GM23338 (cell line): ENCODE data around the gene UBE2V1. TPM values are rescaled to one million over a fixed set of nuclear protein-coding genes. Genes with fewer than 3 reads are reported as not detected.

Experiments used
- EZH2 ChIP-seq: fragments of 200-600 bp; sonication (generic); IDR thresholded peaks from one replicate; pipeline ENCODE4 v1.8.0; 2017; ENCODE audit warnings: antibody characterized with exemption, mild to moderate bottlenecking, low read depth; ENCODE audit not compliant: unreplicated experiment
- JUNB ChIP-seq: IDR thresholded peaks from one replicate; pipeline ENCODE4 v1.6.1; 2016; ENCODE audit warnings: antibody characterized with exemption; ENCODE audit not compliant: unreplicated experiment
- NANOG ChIP-seq: IDR thresholded peaks from 2 replicates; pipeline ENCODE4 v1.6.1; 2016; ENCODE audit warnings: antibody characterized with exemption, borderline replicate concordance
- REST ChIP-seq: IDR thresholded peaks from one replicate; pipeline ENCODE4 v1.6.1; 2018; ENCODE audit warnings: antibody characterized with exemption; ENCODE audit not compliant: unreplicated experiment
- polyA plus RNA-seq: library from polyadenylated mRNA; unstranded; fragments of >200 nt; fragmentation: Nextera tagmentation; extraction: Ambion mirVana; gene quantifications from 2 replicates; pipeline ENCODE4 v1.2.1, GENCODE V29; 2016
- total RNA-seq: library from RNA; depleted of rRNA; stranded (reverse); fragments of >200 nt; shearing (Covaris generic); gene quantifications from 2 replicates; pipeline ENCODE4 v1.2.3, GENCODE V29; 2014
- TF ChIP-seq, protein P1 (sequence below): fragments of 250-450 bp; sonication (Bioruptor Pico); IDR thresholded peaks from 2 replicates; pipeline ENCODE4 v1.5.0; 2020; ENCODE audit warnings: mild to moderate bottlenecking, moderate library complexity
- TF ChIP-seq, protein P2 (sequence below): IDR thresholded peaks from 2 replicates; pipeline ENCODE4 v1.6.1; 2016; ENCODE audit warnings: antibody characterized with exemption

The UBE2V1 gene
- total and polyA plus RNA-seq, 2 experiments from 2014 or later = 105 to 302 TPM

GRCh38 chr20:50042370-50043313, 70.3 kb downstream of the UBE2V1 start (continued):
- TF ChIP-seq, protein P1, sequence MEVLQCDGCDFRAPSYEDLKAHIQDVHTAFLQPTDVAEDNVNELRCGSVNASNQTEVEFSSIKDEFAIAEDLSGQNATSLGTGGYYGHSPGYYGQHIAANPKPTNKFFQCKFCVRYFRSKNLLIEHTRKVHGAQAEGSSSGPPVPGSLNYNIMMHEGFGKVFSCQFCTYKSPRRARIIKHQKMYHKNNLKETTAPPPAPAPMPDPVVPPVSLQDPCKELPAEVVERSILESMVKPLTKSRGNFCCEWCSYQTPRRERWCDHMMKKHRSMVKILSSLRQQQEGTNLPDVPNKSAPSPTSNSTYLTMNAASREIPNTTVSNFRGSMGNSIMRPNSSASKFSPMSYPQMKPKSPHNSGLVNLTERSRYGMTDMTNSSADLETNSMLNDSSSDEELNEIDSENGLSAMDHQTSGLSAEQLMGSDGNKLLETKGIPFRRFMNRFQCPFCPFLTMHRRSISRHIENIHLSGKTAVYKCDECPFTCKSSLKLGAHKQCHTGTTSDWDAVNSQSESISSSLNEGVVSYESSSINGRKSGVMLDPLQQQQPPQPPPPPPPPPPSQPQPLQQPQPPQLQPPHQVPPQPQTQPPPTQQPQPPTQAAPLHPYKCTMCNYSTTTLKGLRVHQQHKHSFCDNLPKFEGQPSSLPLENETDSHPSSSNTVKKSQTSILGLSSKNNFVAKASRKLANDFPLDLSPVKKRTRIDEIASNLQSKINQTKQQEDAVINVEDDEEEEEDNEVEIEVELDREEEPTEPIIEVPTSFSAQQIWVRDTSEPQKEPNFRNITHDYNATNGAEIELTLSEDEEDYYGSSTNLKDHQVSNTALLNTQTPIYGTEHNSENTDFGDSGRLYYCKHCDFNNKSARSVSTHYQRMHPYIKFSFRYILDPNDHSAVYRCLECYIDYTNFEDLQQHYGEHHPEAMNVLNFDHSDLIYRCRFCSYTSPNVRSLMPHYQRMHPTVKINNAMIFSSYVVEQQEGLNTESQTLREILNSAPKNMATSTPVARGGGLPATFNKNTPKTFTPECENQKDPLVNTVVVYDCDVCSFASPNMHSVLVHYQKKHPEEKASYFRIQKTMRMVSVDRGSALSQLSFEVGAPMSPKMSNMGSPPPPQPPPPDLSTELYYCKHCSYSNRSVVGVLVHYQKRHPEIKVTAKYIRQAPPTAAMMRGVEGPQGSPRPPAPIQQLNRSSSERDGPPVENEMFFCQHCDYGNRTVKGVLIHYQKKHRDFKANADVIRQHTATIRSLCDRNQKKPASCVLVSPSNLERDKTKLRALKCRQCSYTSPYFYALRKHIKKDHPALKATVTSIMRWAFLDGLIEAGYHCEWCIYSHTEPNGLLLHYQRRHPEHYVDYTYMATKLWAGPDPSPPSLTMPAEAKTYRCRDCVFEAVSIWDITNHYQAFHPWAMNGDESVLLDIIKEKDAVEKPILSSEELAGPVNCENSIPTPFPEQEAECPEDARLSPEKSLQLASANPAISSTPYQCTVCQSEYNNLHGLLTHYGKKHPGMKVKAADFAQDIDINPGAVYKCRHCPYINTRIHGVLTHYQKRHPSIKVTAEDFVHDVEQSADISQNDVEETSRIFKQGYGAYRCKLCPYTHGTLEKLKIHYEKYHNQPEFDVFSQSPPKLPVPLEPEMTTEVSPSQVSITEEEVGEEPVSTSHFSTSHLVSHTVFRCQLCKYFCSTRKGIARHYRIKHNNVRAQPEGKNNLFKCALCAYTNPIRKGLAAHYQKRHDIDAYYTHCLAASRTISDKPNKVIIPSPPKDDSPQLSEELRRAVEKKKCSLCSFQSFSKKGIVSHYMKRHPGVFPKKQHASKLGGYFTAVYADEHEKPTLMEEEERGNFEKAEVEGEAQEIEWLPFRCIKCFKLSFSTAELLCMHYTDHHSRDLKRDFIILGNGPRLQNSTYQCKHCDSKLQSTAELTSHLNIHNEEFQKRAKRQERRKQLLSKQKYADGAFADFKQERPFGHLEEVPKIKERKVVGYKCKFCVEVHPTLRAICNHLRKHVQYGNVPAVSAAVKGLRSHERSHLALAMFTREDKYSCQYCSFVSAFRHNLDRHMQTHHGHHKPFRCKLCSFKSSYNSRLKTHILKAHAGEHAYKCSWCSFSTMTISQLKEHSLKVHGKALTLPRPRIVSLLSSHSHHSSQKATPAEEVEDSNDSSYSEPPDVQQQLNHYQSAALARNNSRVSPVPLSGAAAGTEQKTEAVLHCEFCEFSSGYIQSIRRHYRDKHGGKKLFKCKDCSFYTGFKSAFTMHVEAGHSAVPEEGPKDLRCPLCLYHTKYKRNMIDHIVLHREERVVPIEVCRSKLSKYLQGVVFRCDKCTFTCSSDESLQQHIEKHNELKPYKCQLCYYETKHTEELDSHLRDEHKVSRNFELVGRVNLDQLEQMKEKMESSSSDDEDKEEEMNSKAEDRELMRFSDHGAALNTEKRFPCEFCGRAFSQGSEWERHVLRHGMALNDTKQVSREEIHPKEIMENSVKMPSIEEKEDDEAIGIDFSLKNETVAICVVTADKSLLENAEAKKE (CRISPR knock-in tag) = no peak
- TF ChIP-seq REST = no peak
- TF ChIP-seq EZH2 = no peak
- TF ChIP-seq, protein P2, sequence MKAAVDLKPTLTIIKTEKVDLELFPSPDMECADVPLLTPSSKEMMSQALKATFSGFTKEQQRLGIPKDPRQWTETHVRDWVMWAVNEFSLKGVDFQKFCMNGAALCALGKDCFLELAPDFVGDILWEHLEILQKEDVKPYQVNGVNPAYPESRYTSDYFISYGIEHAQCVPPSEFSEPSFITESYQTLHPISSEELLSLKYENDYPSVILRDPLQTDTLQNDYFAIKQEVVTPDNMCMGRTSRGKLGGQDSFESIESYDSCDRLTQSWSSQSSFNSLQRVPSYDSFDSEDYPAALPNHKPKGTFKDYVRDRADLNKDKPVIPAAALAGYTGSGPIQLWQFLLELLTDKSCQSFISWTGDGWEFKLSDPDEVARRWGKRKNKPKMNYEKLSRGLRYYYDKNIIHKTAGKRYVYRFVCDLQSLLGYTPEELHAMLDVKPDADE = no peak
- no peak for TF ChIP-seq NANOG
- TF ChIP-seq JUNB = no peak
